H9 (cell line): ENCODE results near the gene ANKZF1. TPM values are rescaled to one million over a fixed set of nuclear protein-coding genes. Genes with fewer than 3 reads are reported as not detected.

ENCODE experiments used
- DNase-seq: peaks from one replicate; pipeline ENCODE4 v3.0.0-alpha.2; 2017
- H2AFZ ChIP-seq: one replicate; pipeline ENCODE4 v1.6.1; 2013; ENCODE audit warnings: mild to moderate bottlenecking, low read length, control low read depth, moderate library complexity
- H2AK5ac ChIP-seq: 2 replicates; pipeline ENCODE4 v1.6.1; 2013; ENCODE audit warnings: low read length, control low read depth, mixed read lengths; ENCODE audit not compliant: insufficient read length
- H2BK120ac ChIP-seq: one replicate; pipeline ENCODE4 v1.6.1; 2013; ENCODE audit warnings: low read depth, mild to moderate bottlenecking, low read length, control low read depth, inconsistent platforms; ENCODE audit not compliant: poor library complexity, severe bottlenecking
- H2BK12ac ChIP-seq: 2 replicates; pipeline ENCODE4 v1.6.1; 2013; ENCODE audit warnings: low read length, control low read depth, mixed read lengths, low read depth; ENCODE audit not compliant: insufficient read length
- H2BK15ac ChIP-seq: 2 replicates; pipeline ENCODE4 v1.6.1; 2013; ENCODE audit warnings: low read depth, low read length, control low read depth
- H2BK20ac ChIP-seq: one replicate; pipeline ENCODE4 v1.6.1; 2013; ENCODE audit warnings: low read depth, mild to moderate bottlenecking, low read length, control low read depth, inconsistent platforms; ENCODE audit not compliant: poor library complexity, severe bottlenecking
- H2BK5ac ChIP-seq: 2 replicates; pipeline ENCODE4 v1.6.1; 2013; ENCODE audit warnings: low read length, control low read depth, mixed read lengths; ENCODE audit not compliant: insufficient read length
- H3K14ac ChIP-seq: 2 replicates; pipeline ENCODE4 v1.6.1; 2013; ENCODE audit warnings: low read length, control low read depth; ENCODE audit not compliant: insufficient read depth
- H3K18ac ChIP-seq: 2 replicates; pipeline ENCODE4 v1.6.1; 2013; ENCODE audit warnings: low read depth, mild to moderate bottlenecking, mixed read lengths, low read length, control low read depth; ENCODE audit not compliant: insufficient read length
- H3K23ac ChIP-seq: 2 replicates; pipeline ENCODE4 v1.6.1; 2013; ENCODE audit warnings: low read length, control low read depth, mixed read lengths, low read depth; ENCODE audit not compliant: insufficient read length
- H3K23me2 ChIP-seq: 2 replicates; pipeline ENCODE4 v1.6.1; 2013; ENCODE audit warnings: low read depth, mild to moderate bottlenecking, mixed read lengths, low read length, control low read depth; ENCODE audit not compliant: insufficient read length, poor library complexity, severe bottlenecking
- H3K27ac ChIP-seq: 2 replicates; pipeline ENCODE4 v1.5.1; 2013; ENCODE audit warnings: low read length, control low read depth, mixed read lengths, low read depth; ENCODE audit not compliant: insufficient read length
- H3K27me3 ChIP-seq: 2 replicates; pipeline ENCODE4 v1.6.1; 2013; ENCODE audit warnings: low read length, control low read depth, inconsistent platforms; ENCODE audit not compliant: insufficient read depth
- H3K4ac ChIP-seq: 2 replicates; pipeline ENCODE4 v1.6.1; 2013; ENCODE audit warnings: low read depth, mild to moderate bottlenecking, control low read depth, inconsistent platforms, low read length, moderate library complexity
- H3K4me1 ChIP-seq: 2 replicates; pipeline ENCODE4 v1.6.1; 2013; ENCODE audit warnings: low read length, control low read depth, inconsistent platforms; ENCODE audit not compliant: insufficient read depth
- H3K4me2 ChIP-seq: 2 replicates; pipeline ENCODE4 v1.6.1; 2013; ENCODE audit warnings: low read length, control low read depth, mixed read lengths; ENCODE audit not compliant: insufficient read length, insufficient read depth
- H3K56ac ChIP-seq: 2 replicates; pipeline ENCODE4 v1.6.1; 2013; ENCODE audit warnings: low read depth, mild to moderate bottlenecking, mixed read lengths, low read length, control low read depth; ENCODE audit not compliant: insufficient read length
- H3K79me1 ChIP-seq: 2 replicates; pipeline ENCODE4 v1.6.1; 2013; ENCODE audit warnings: low read depth, mild to moderate bottlenecking, moderate library complexity, low read length, control low read depth, inconsistent platforms; ENCODE audit not compliant: insufficient read depth, poor library complexity, severe bottlenecking
- H3K79me2 ChIP-seq: 2 replicates; pipeline ENCODE4 v1.6.1; 2013; ENCODE audit warnings: low read length, control low read depth, inconsistent platforms; ENCODE audit not compliant: insufficient read depth
- H3K9ac ChIP-seq: 2 replicates; pipeline ENCODE4 v1.6.1; 2013; ENCODE audit warnings: low read length, control low read depth, mixed read lengths; ENCODE audit not compliant: insufficient read length; ENCODE audit errors: extremely low read depth
- H3K9me3 ChIP-seq: one replicate; pipeline ENCODE4 v1.6.1; 2013; ENCODE audit warnings: low read depth, low read length, inconsistent platforms; ENCODE audit not compliant: control insufficient read depth
- H3T11ph ChIP-seq: one replicate; pipeline ENCODE4 v1.6.1; 2013; ENCODE audit warnings: mild to moderate bottlenecking, low read length, control low read depth, inconsistent platforms
- H4K20me1 ChIP-seq: one replicate; pipeline ENCODE4 v1.6.1; 2013; ENCODE audit not compliant: control insufficient read depth, insufficient read length, insufficient read depth
- H4K5ac ChIP-seq: 2 replicates; pipeline ENCODE4 v1.6.1; 2013; ENCODE audit warnings: low read depth, mild to moderate bottlenecking, mixed read lengths, low read length, control low read depth; ENCODE audit not compliant: insufficient read length
- H4K8ac ChIP-seq: replicated peaks from 2 replicates; pipeline ENCODE4 v1.6.1; 2013; ENCODE audit warnings: low read length, control low read depth, mixed read lengths, low read depth; ENCODE audit not compliant: insufficient read length
- H4K91ac ChIP-seq: 2 replicates; pipeline ENCODE4 v1.6.1; 2013; ENCODE audit warnings: low read depth, mild to moderate bottlenecking, moderate library complexity, mixed read lengths, low read length, control low read depth; ENCODE audit not compliant: insufficient read length
- H3K27ac Mint-ChIP-seq, 3 experiments: 2 replicates in 2 of 3; 3 replicates in 1 of 3; pipeline ENCODE4 v1.8.0; 2020 to 2021; ENCODE audit warnings: mixed read lengths in 3 of 3, mild to moderate bottlenecking in 1 of 3, moderate library complexity in 1 of 3
- H3K27me3 Mint-ChIP-seq: 2 replicates; pipeline ENCODE4 v1.8.0; 2021; ENCODE audit warnings: low read depth, mild to moderate bottlenecking, moderate library complexity, mixed read lengths
- H3K36me3 Mint-ChIP-seq, 3 experiments: 2 replicates in 2 of 3; 3 replicates in 1 of 3; pipeline ENCODE4 v1.8.0; 2020 to 2021; ENCODE audit warnings: low read depth in 3 of 3, mixed read lengths in 3 of 3; ENCODE audit not compliant: insufficient read depth in 1 of 3
- H3K4me1 Mint-ChIP-seq, 2 experiments: 2 replicates each; pipeline ENCODE4 v1.8.0; 2020; ENCODE audit warnings: mixed read lengths in 2 of 2
- H3K4me3 Mint-ChIP-seq, 2 experiments: 2 replicates in 1 of 2; 3 replicates in 1 of 2; pipeline ENCODE4 v1.8.0; 2020 to 2021; ENCODE audit warnings: mild to moderate bottlenecking in 2 of 2, mixed read lengths in 2 of 2, moderate library complexity in 1 of 2
- H3K9me3 Mint-ChIP-seq, 2 experiments: 2 replicates in 1 of 2; 3 replicates in 1 of 2; pipeline ENCODE4 v1.8.0; 2020; ENCODE audit warnings: mild to moderate bottlenecking in 2 of 2, mixed read lengths in 2 of 2, moderate library complexity in 1 of 2
- CTCF ChIP-seq: fragments of 200-600 bp; sonication (generic); conservative IDR thresholded peaks from 3 replicates; pipeline ENCODE4 v1.8.0; 2021; ENCODE audit warnings: antibody characterized with exemption, mild to moderate bottlenecking
- WGBS: extraction: QIAGEN DNeasy Blood & Tissue Kit; methylation state at CpG from one replicate; pipeline ENCODE4 v1.1.7; 2013; ENCODE audit warnings: missing lambda C conversion rate, low lambda C conversion rate, mixed read lengths; ENCODE audit not compliant: insufficient read length; ENCODE audit errors: extremely low coverage; 5-methylcytosine and 5-hydroxymethylcytosine counted together
- total RNA-seq: library from RNA; stranded (reverse); gene quantifications from 2 replicates; pipeline ENCODE4 v1.2.1, GENCODE V29; 2021

Gene ANKZF1
- total RNA-seq, 1 experiment from 2014 or later: 55.4 TPM

DNA sequence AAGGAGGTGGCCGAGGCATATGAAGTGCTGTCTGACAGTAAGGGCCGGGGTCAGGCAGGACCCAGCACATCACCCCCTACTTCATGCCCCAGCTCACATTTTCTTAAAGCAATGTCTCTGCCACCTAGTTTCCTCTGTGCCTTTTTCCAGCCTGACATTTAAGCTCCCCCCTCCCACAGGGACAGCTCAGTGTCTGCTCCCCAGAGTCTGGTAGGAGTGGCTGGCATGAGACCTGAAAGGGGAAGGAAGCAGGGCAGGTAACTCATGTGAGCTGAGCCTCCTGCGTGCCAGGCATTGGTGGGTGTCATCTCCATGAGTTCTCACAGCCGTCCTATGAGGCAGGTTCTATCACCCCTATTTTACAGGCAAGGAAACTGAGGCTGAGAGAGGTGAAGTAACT lies 51.0 kb downstream of the ANKZF1 start:
- Mint-ChIP-seq H3K4me3 (peak overlapping the region; percentile 77 to 89; a peak in 3 of 5 replicates), H3K9me3 (no peaks in the 10 kb centered on the region), H3K27ac (no peak overlapping the region), H3K36me3 (peaks cover 4 to 34% (median 17%) of the 10 kb centered on the region in 3 experiments; a peak in 6 of 7 replicates), H3K4me1 (peaks cover 28 to 34% of the 10 kb centered on the region in 2 experiments), H3K27me3 (peaks cover 2% of the 10 kb centered on the region)
- DNase-seq: no peak
- H4K8ac ChIP-seq: no peak overlapping the region
- H3K18ac ChIP-seq: no peak overlapping the region
- no peak overlapping the region for H4K5ac ChIP-seq
- no peak overlapping the region for H3K14ac ChIP-seq
- no CpG with 5 or more reads among the region's 4 CpGs for WGBS
- H3K79me1 ChIP-seq: no peaks in the 10 kb centered on the region
- peak overlapping the region; percentile 96 for H3K4me2 ChIP-seq
- H3K27me3 ChIP-seq: no peaks in the 10 kb centered on the region
- no peak overlapping the region for H2BK120ac ChIP-seq
- H2BK15ac ChIP-seq: no peak overlapping the region
- no peak overlapping the region for H3K9ac ChIP-seq
- H3K23me2 ChIP-seq: peaks cover 12% of the 10 kb centered on the region
- H3K4ac ChIP-seq: no peak overlapping the region
- H2BK5ac ChIP-seq: no peak overlapping the region
- no peak overlapping the region for H4K91ac ChIP-seq
- H3K79me2 ChIP-seq: no peaks in the 10 kb centered on the region
- no peak for TF ChIP-seq CTCF
- no peaks in the 10 kb centered on the region for H3K9me3 ChIP-seq
- H2BK12ac ChIP-seq: no peak overlapping the region
- H3K56ac ChIP-seq: no peak overlapping the region
- H4K20me1 ChIP-seq: no peaks in the 10 kb centered on the region
- no peak overlapping the region for H3T11ph ChIP-seq
- H2BK20ac ChIP-seq: no peak overlapping the region
- H3K4me1 ChIP-seq: no peaks in the 10 kb centered on the region; the same call in 1 of the 2 replicates
- H3K23ac ChIP-seq: no peak overlapping the region
- no peak overlapping the region for H2AK5ac ChIP-seq
- H2AFZ ChIP-seq: no peak overlapping the region
- H3K27ac ChIP-seq: no peak overlapping the region
